Uterus (tissue), 4 donors: ENCODE results near the gene HAGH. TPM values are rescaled to one million over a fixed set of nuclear protein-coding genes. Genes with fewer than 3 reads are reported as not detected.

Experiments
- DNase-seq, 2 donors: peaks; one replicate each; pipeline ENCODE4 v3.0.0-alpha.2; 2019 to 2020
- H3K27ac ChIP-seq, 2 donors: fragments of 200-600 bp; sonication (generic); 1 replicate in 1 of 2; 2 replicates in 1 of 2; pipeline ENCODE4 v1.5.1; 2016 to 2018
- H3K27me3 ChIP-seq, 2 donors: fragments of 200-600 bp; sonication (generic); one replicate each; pipeline ENCODE4 v1.5.1; 2018 to 2019; ENCODE audit warnings: control low read depth in 1 of 2
- H3K36me3 ChIP-seq, 2 donors: fragments of 200-600 bp; sonication (generic); one replicate each; pipeline ENCODE4 v1.5.1; 2019; ENCODE audit warnings: control low read depth in 1 of 2
- H3K4me1 ChIP-seq, 2 donors: fragments of 200-600 bp; sonication (generic); one replicate each; pipeline ENCODE4 v1.5.1; 2018 to 2019; ENCODE audit warnings: control low read depth in 1 of 2
- H3K4me3 ChIP-seq, 2 donors: fragments of 200-600 bp; sonication (generic); 1 replicate in 1 of 2; 2 replicates in 1 of 2; pipeline ENCODE4 v1.5.1; 2018 to 2019; ENCODE audit warnings: mild to moderate bottlenecking in 1 of 2
- H3K9me3 ChIP-seq, 2 donors: fragments of 200-600 bp; sonication (generic); one replicate each; pipeline ENCODE4 v1.5.1; 2019; ENCODE audit warnings: control low read depth in 1 of 2
- POLR2A ChIP-seq, 2 donors: fragments of 450-650 bp; IDR thresholded peaks; one replicate each; pipeline ENCODE4 v1.6.1; 2016; ENCODE audit warnings: antibody characterized with exemption in 2 of 2, mild to moderate bottlenecking in 1 of 2, moderate library complexity in 1 of 2
- intact Hi-C: fragments of 100-400 bp; cut with DNase I; formaldehyde crosslinking; loops from one replicate; pipeline ENCODE4 v1.15.1; 2023; ENCODE audit warnings: low total_unique reads
- total RNA-seq, 4 donors: library from RNA; depleted of rRNA in 3 of 4; stranded (reverse); fragments of >200 nt in 3 of 4; gene quantifications; one replicate each; pipeline versions ENCODE4 v1.1.0 to v1.2.4, GENCODE V29; 2014 to 2023
- TF ChIP-seq, protein P1 (sequence below), 4 experiments: fragments of 200-600 bp in 2 of 4; fragments of 450-650 bp in 2 of 4; sonication (generic) in 2 of 4; IDR thresholded peaks; one replicate each; pipeline ENCODE4 v1.5.1; 2016 to 2019; ENCODE audit warnings: antibody characterized with exemption in 4 of 4, mild to moderate bottlenecking in 2 of 4, moderate library complexity in 1 of 4
- donor health status: DM: yes; HTN: yes; CAD: no.

Gene HAGH
- total RNA-seq, 4 donors from 2014 or later, result 22.9 to 75.3 (median 34.0) TPM

GRCh38 chr16:1845985-1846384, 19.4 kb upstream of the HAGH start:
- H3K36me3 ChIP-seq, result no peaks in the 10 kb centered on the region
- intact Hi-C loops, result no loop called here
- H3K9me3 ChIP-seq, result no peaks in the 10 kb centered on the region
- H3K4me1 ChIP-seq, result no peaks in the 10 kb centered on the region
- no peak for DNase-seq
- no peaks in the 10 kb centered on the region for H3K27me3 ChIP-seq
- TF ChIP-seq, protein P1, sequence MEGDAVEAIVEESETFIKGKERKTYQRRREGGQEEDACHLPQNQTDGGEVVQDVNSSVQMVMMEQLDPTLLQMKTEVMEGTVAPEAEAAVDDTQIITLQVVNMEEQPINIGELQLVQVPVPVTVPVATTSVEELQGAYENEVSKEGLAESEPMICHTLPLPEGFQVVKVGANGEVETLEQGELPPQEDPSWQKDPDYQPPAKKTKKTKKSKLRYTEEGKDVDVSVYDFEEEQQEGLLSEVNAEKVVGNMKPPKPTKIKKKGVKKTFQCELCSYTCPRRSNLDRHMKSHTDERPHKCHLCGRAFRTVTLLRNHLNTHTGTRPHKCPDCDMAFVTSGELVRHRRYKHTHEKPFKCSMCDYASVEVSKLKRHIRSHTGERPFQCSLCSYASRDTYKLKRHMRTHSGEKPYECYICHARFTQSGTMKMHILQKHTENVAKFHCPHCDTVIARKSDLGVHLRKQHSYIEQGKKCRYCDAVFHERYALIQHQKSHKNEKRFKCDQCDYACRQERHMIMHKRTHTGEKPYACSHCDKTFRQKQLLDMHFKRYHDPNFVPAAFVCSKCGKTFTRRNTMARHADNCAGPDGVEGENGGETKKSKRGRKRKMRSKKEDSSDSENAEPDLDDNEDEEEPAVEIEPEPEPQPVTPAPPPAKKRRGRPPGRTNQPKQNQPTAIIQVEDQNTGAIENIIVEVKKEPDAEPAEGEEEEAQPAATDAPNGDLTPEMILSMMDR (IDR thresholded peaks at IDR 0.05), result no peak
- TF ChIP-seq POLR2A (IDR thresholded peaks at IDR 0.05), result no peak
- H3K27ac ChIP-seq, result no peak overlapping the region
- no peak overlapping the region for H3K4me3 ChIP-seq

DNA sequence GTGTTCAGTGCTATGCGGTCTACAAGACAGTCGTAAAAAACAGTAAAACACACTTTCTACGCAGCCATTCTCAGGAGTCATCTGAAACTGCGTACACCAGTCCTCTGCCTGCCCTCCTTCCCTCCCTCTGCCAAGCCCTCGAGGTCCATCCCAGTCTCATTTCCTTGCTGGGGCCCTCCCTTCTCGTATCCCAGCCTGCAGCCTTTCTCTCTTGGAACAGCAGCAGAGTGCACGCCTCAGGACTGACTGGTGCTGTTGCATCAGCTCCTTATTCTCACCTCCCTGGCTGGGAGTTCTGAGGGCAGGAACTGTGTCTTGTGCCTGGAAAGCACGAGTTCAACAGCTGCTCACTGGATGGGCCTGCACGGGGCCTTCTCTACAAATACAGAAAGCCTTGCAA, 12.9 kb upstream of the HAGH start:
- H3K36me3 ChIP-seq, result no peaks in the 10 kb centered on the region
- H3K4me3 ChIP-seq, result no peak overlapping the region
- DNase-seq, result no peak
- H3K9me3 ChIP-seq, result no peaks in the 10 kb centered on the region
- TF ChIP-seq, protein P1 (IDR thresholded peaks at IDR 0.05), result no peak
- no peak for TF ChIP-seq POLR2A (IDR thresholded peaks at IDR 0.05)
- no peaks in the 10 kb centered on the region for H3K4me1 ChIP-seq
- intact Hi-C loops, result no loop called here
- no peak overlapping the region for H3K27ac ChIP-seq
- H3K27me3 ChIP-seq, result no peaks in the 10 kb centered on the region

- intact Hi-C loops, result no loop called here
- TF ChIP-seq, protein P1 (IDR thresholded peaks at IDR 0.05), result no peak
- no peak for TF ChIP-seq POLR2A (IDR thresholded peaks at IDR 0.05)
- Histone ChIP-seq H3K4me1 (no peaks in the 10 kb centered on the region), H3K27ac (no peak overlapping the region), H3K27me3 (no peaks in the 10 kb centered on the region), H3K9me3 (no peaks in the 10 kb centered on the region), H3K4me3 (no peak overlapping the region), H3K36me3 (no peaks in the 10 kb centered on the region)
- DNase-seq, result no peak
These were observed 7.5 kb upstream of the HAGH start for GRCh38 chr16:1834096-1834495.

- intact Hi-C loops, result no loop called here
- no peaks in the 10 kb centered on the region for H3K4me1 ChIP-seq
- DNase-seq, result no peak
- H3K4me3 ChIP-seq, result no peak overlapping the region
- no peaks in the 10 kb centered on the region for H3K9me3 ChIP-seq
- no peak overlapping the region for H3K27ac ChIP-seq
- no peaks in the 10 kb centered on the region for H3K36me3 ChIP-seq
- no peaks in the 10 kb centered on the region for H3K27me3 ChIP-seq
- TF ChIP-seq, protein P1 (IDR thresholded peaks at IDR 0.05), result no peak
- no peak for TF ChIP-seq POLR2A (IDR thresholded peaks at IDR 0.05)
These were observed 6.3 kb upstream of the HAGH start for GRCh38 chr16:1832838-1833454.

DNA sequence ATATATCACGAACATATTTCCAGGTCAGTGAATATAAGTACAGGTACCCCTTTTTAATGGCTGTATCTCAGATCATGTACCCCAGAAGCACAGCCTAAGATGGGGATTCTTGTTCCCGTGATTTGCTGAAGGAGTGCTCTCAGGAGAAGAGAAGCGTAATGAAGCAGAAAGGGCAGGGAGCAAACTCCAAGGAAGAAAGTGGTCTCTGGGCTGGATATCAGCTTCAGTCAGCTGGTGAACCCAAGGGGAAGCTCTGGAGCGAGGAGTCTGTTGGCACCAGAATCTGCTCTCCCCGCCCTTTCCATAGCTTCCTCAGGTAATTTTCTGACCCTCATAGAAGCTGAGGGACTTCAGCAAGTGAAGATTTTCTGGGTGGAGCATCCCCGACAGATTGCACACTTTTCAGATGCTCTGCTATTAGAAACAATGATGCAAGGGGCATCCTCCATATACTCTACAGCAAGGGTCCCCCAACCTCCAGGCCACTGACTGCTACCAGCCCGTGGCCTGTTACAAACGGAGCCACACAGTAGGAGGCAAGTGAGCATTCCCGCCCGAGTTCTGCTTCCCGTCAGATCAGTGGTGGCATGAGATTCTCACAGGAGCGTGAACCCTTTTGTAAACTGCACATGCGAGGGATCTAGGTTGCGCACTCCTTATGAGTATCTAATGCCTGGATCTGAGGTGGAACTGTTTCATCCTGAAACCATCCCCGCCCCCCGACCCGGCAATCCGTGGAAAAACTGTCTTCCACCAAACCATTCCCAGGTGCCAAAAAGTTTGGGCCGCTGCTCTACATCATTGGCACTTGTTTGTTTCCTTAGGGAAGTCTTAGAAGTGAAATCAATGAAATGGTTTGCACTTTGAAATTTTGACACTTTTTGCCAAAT, 4.8 kb upstream of the HAGH start:
- Histone ChIP-seq H3K4me3 (no peak overlapping the region), H3K36me3 (no peaks in the 10 kb centered on the region), H3K27ac (no peak overlapping the region), H3K9me3 (no peaks in the 10 kb centered on the region), H3K4me1 (peaks cover 0 to 3% of the 10 kb centered on the region in 2 donors), H3K27me3 (no peaks in the 10 kb centered on the region)
- intact Hi-C loops, result no loop called here
- no peak for TF ChIP-seq POLR2A (IDR thresholded peaks at IDR 0.05)
- TF ChIP-seq, protein P1 (IDR thresholded peaks at IDR 0.05), result no peak
- no peak for DNase-seq
